ENCODE measurements around the gene FILIP1L. TPM values are rescaled to one million over a fixed set of nuclear protein-coding genes. Genes with fewer than 3 reads are reported as not detected.

The FILIP1L gene
- total RNA-seq, 3 donors from 2014 or later: 19.8 to 23.7 (median 23.3) TPM

GRCh38 chr3:100125161-100125938 is 11.0 kb upstream of the FILIP1L start:
- H3K36me3 ChIP-seq: no peaks in the 10 kb centered on the region
- H3K4me1 ChIP-seq: no peaks in the 10 kb centered on the region
- no peaks in the 10 kb centered on the region for H3K27me3 ChIP-seq
- no peak for TF ChIP-seq CTCF (IDR thresholded peaks at IDR 0.05)
- TF ChIP-seq POLR2A (IDR thresholded peaks at IDR 0.05): no peak
- TF ChIP-seq POLR2AphosphoS5 (IDR thresholded peaks at IDR 0.05): no peak
- no peak overlapping the region for H3K4me3 ChIP-seq
- no peak for DNase-seq (ENCODE audit: low spot score in 2 of 2)
- no peaks in the 10 kb centered on the region for H3K9me3 ChIP-seq
- H3K27ac ChIP-seq: no peak overlapping the region
- intact Hi-C loops (cut with DNase I; ENCODE audit: low total_unique reads): no loop called here

DNA sequence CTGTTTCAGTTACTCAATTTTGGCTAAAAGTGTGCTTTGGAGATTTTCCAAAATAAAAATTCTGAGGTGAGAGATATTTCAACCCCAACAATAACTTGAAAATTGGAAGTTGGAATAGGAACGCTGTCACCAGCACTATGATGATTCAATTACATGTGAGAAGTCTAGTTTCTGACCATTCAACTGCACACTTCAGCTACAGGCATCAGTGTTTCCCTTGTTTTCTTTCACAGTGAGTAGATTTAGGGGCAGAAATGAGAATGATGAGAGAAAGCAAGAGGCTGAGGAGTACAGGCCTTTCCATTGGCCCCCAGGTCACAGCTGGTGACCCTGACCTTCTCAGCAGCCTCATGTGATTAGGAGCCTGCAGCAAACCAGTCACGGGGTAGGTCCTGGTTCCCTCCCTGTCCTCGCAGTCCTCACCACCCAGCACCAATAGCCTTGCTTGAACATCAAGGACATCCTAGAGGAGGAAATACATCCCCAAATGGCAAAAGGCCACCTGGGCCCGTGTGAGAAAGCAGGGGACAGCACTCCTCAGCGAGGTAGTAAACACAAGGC is 10.0 kb upstream of the FILIP1L start:
- H3K36me3 ChIP-seq: no peaks in the 10 kb centered on the region
- no peaks in the 10 kb centered on the region for H3K27me3 ChIP-seq
- H3K4me1 ChIP-seq: no peaks in the 10 kb centered on the region
- intact Hi-C loops (cut with DNase I; ENCODE audit: low total_unique reads): no loop called here
- no peak overlapping the region for H3K4me3 ChIP-seq
- DNase-seq (ENCODE audit: low spot score in 2 of 2): no peak
- H3K27ac ChIP-seq: peak overlapping the region; percentile 7 to 48
- H3K9me3 ChIP-seq: no peaks in the 10 kb centered on the region
- TF ChIP-seq POLR2A (IDR thresholded peaks at IDR 0.05): no peak
- TF ChIP-seq CTCF (IDR thresholded peaks at IDR 0.05): no peak
- no peak for TF ChIP-seq POLR2AphosphoS5 (IDR thresholded peaks at IDR 0.05)

GRCh38 chr3:100123112-100123511 is 8.8 kb upstream of the FILIP1L start:
- TF ChIP-seq POLR2AphosphoS5 (IDR thresholded peaks at IDR 0.05) (no peak), CTCF (IDR thresholded peaks at IDR 0.05) (no peak), POLR2A (IDR thresholded peaks at IDR 0.05) (no peak)
- Histone ChIP-seq H3K27ac (no peak overlapping the region), H3K27me3 (no peaks in the 10 kb centered on the region), H3K4me3 (no peak overlapping the region), H3K36me3 (no peaks in the 10 kb centered on the region), H3K9me3 (no peaks in the 10 kb centered on the region), H3K4me1 (no peaks in the 10 kb centered on the region)
- intact Hi-C loops (cut with DNase I; ENCODE audit: low total_unique reads): no loop called here
- DNase-seq (ENCODE audit: low spot score in 2 of 2): no peak

DNA sequence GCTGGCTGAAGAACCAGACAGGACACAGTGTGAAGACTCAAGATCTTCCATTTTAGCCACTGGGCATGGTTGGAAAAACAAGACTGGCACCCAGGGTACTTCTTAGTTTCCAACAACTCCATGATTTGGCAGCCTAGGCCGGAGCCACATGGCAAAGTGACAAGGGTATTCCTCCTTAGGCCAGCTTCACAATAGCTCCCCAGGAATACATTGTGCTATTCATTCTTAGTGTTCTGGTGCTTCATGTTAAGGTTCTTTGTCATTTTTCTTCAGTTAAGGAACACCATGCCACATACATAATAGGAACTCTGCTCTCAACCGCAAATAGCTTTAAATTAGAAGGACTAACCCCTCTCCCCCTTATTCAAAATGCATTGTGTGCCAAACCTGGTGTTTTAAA is 8.0 kb upstream of the FILIP1L start:
- TF ChIP-seq POLR2AphosphoS5 (IDR thresholded peaks at IDR 0.05) (no peak), CTCF (IDR thresholded peaks at IDR 0.05) (no peak), POLR2A (IDR thresholded peaks at IDR 0.05) (no peak)
- DNase-seq (ENCODE audit: low spot score in 2 of 2): no peak
- Histone ChIP-seq H3K4me1 (no peaks in the 10 kb centered on the region), H3K4me3 (no peak overlapping the region), H3K27ac (no peak overlapping the region), H3K36me3 (no peaks in the 10 kb centered on the region), H3K9me3 (no peaks in the 10 kb centered on the region), H3K27me3 (no peaks in the 10 kb centered on the region)
- intact Hi-C loops (cut with DNase I; ENCODE audit: low total_unique reads): no loop called here

- no peaks in the 10 kb centered on the region for H3K9me3 ChIP-seq
- no peak for DNase-seq (ENCODE audit: low spot score in 2 of 2)
- H3K4me3 ChIP-seq: no peak overlapping the region
- H3K4me1 ChIP-seq: no peaks in the 10 kb centered on the region
- H3K27ac ChIP-seq: no peak overlapping the region
- intact Hi-C loops (cut with DNase I; ENCODE audit: low total_unique reads): no loop called here
- H3K27me3 ChIP-seq: no peaks in the 10 kb centered on the region
- H3K36me3 ChIP-seq: no peaks in the 10 kb centered on the region
- no peak for TF ChIP-seq CTCF (IDR thresholded peaks at IDR 0.05)
- TF ChIP-seq POLR2A (IDR thresholded peaks at IDR 0.05): no peak
- no peak for TF ChIP-seq POLR2AphosphoS5 (IDR thresholded peaks at IDR 0.05)
These were observed 6.4 kb upstream of the FILIP1L start for GRCh38 chr3:100120693-100121092.

Data from breast epithelium (tissue), 4 donors.